HG03196 (cell line): Measurements from ENCODE around the gene FHIT.

Experiments used
- ATAC-seq: cut with Tn5 transposase; IDR thresholded peaks from one replicate; pipeline ENCODE4 v1.9.1; 2021; ENCODE audit not compliant: unreplicated experiment

The FHIT gene

DNA sequence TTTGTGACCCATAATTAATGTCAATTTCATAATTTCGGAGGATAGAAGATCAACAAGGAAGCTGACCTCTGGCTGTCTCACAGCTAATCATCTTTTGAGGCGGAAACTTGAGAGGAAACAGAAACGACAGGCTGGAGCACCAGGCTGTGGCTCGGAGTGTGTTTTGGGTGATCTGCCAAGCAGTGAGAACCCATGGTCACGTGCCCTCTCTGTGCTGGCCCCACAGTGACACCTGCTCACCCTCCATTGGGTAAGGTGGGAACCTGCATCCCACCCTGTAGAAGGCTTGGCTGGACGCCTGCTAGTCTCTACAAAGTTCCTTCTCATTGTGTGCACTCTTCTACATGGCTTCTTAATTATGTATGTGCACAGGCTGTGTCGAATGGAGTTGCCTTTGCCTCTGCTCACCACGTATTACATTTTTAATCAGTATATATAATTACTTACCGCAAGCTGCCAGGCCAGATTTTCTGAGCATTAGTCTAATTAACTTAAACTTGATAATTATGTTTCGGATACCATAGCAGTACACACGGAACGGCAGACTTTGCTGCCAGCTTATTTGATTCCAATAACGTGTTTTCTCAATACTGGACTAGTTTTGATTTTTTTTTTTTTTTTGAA is 1482.0 kb downstream of the FHIT start:
- no peak for ATAC-seq

DNA sequence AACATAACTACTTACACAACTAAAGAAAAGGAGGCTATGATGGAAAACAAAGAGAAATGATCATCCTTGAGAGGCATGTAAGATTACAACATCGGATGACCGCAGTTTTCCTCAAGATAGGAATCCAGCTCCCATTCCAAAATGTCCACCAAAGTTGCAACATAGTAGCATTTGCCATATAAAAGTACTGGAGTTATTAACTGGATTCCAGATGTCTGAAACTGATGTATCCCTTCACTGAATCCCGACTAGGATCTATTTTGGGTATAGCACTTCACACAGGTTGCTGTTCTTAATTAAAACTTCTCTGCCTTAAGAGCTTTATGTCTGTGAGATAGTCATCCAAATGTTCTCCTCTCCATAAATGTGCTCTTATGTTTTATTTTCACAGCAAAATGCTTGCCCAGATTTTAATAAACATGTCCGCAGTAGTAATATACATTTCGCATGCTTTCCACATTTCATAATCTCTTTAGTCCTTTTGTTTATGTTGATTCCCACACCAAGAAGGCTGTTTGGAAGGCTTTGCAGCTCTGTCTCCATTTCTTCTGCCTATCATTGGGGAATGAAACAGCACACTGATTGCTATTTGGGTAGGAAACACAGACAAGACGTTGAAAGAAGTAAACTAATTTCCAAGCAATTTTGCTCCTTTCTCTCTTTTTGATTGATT is 1484.9 kb downstream of the FHIT start:
- ATAC-seq: no peak

DNA sequence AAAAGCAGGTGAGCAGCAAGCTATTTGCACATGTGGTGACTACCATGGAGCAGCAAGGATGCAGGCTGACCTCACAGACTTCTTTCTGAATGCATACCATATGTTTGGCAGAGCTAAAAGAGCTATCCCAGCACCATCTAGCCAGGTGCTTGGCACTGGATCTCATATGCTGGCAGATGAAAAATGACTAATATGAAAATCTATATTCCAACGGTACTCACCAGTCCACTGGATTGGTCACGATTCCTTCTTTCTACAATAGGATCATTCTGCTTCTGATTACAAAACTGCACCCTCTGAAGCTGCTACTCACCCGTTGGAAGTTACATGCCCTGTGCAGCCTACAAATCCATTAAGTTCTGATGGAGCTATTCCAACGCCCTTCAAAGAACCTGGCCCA is 1487.1 kb downstream of the FHIT start:
- ATAC-seq: no peak

DNA sequence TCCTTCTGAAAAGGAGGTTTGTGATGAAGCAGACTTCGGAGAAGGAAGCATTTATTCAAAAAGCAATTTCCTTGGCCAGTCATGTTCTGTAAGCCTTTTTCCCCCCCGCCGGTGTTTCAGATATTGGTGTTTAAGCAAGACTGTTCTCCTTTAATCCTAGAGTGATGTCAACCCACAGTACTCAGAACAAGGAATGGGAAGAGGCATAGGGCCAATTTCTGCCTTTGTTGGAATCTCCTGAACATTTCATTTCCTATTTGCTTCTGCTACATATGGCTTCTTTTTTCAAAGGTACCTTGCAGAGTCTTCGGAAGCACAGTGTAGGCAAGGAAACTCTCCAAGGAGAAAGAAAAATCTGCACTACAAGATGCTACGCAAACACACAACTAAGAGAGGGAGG is 1488.3 kb downstream of the FHIT start:
- no peak for ATAC-seq

DNA sequence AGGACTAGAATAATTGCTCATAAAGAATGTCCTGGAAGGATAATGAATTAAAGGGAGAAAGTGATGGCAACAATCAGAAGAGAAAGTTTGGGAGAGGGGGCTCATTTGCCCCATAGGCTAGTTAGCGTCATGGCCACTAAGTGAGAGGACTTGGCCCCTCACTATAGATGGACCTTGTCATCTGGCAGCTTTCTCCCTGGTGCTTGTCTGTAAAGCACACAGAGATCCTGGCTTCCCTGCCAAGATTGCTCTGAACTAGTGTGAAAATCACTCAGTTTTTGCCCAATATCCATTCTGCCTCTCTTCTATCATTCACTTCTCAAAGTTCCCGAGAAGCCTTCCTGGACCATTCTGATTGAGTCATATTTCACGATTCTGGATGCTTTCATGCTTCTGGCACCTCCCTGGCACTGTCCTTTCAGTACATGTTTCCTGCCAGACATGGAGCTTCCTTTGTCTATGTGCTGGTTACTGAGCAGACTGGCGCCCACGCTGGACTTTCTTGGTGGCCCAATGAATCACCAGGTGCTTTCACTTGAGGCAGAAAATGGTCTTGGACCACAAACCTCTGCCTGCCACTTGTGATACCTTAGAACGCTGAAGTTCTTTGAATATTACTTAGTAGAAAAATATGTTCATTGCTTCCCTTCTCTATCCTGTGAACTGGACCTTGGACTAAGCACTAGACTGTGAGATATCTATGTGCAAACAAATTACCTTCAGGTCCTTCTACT is 1491.8 kb downstream of the FHIT start:
- no peak for ATAC-seq

DNA sequence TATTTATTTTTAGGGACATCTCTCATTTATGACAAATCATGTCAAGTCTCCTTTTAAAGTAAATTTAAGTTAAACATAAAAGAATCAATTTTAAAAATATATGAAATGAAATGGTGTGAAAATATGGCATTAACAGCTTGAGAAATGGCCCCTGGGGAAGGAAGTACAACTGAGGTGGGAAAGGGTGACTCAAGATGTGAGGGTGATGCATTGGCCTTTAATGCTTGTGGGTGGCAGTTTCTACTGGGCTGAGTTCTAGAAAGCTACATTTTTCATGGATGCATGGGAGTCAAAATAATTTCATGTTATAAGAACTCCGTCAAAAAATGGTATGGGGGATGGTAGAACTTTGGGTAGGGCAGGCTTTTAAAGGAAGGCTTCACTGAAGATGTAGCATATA is 1492.6 kb downstream of the FHIT start:
- no peak for ATAC-seq

DNA sequence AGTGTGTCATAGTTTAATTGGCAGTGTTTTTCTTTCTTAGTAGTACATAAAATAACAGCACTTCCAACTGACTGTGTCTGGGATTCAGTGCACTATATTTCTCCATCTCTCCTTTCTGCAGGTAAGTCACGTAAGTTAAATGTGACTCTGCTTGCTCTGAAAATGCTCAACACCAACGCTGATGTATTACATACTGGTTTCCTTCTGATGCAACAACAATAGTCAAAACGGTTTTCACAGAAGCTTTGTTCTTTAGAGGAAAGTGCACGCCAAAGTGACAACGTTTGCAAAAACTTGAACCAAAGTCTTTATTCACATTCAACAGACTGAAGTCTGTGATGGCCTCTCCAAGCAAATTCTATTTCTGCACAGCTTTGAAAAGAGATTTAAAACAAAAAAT is 1494.3 kb downstream of the FHIT start:
- ATAC-seq: no peak

DNA sequence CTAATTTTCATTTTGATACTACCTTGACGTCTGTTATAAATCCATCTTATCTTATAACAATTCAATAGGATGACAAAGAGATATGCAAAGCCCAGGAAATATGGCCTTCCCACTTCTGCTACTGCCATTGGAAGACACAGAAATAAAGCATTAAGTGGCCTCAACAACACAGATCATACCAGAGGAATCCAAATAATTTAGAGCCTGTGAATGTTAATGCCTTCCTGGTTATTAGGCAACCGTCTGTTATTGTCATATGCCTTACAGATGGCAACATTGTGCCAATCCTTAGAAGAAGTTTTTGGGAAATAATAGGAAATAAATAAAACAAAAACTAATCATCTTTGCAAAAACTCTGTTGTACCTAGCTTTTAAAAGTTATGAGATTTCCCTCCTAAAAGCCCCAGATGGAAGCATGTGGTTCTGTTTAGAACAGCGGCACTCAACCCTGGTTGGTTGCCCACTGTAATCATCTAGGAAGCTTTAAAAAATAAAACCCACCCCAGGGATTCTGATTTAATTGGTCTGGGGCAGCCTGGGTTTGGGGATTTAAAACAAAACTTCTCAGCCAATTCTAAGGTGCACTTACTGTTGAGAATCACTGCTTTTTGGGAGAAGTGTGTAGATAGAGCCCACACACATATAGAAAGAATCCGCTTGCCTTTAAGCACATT is 1496.7 kb downstream of the FHIT start:
- no peak for ATAC-seq

DNA sequence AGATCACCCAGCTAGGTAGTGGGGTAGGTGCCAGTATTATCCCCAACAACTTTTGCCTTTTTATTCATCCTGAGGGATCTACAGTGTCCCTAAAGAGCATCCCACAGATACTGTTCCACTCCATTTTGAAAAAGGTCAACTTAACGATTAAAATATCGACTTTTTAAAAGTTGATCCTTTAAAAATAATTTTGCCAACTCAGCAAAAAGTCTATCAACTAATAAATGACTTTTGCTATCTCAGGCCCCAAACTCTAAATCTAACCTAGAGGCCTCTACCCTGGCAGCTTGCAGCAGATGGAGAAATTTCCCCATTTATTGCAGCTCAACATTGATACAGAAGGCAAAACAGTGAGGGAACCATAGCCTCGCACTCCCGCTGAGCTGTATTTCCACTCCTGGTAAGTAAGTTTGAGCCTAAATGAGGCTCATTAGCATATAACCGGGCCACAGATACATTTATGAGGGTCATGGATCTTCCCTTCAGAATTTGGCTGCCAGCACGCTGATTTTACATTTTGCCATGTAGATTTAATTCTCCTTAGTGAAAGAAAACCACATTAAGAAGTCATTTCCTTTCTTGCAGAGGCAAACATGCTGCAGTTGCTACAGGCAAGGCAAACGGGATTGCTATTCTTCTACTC is 1497.3 kb downstream of the FHIT start:
- ATAC-seq: no peak

DNA sequence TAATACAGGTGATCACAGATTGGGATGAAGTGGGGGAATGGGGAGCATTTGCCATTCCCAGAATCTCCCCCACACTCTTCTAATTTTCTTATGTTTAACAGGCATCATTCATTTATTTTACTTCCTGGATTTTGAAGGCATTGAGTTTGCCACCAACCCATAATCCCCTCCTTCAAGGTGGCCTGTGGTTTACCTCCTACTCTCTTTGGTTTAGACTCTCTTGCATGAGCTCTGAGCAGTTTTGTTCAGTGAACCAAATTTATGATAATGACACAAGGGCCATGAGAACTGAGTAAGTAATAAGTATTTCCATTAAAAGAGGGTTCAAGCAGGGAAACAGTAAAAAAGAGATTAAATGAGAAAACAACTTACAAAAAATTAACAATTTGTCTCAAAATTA is 1498.3 kb downstream of the FHIT start:
- no peak for ATAC-seq

DNA sequence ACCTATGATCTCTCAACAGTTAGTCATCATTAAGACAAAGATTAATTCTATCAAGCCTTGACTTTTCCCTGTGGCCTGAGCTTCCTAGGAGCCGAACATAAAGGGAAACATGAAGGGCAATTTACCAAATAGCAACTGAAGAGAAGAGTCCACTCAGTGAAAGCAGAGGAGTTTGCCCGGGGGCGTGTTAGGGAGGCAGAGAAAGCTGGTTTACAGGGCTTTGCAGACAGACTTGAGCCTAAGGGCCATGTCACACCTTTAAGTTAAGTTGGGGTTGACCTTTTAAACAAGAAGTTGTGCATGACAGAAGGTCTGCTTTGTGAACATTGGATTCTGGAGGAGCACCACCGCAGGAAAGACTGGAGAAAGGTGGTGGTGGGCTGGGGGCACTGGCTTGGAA is 1499.6 kb downstream of the FHIT start:
- no peak for ATAC-seq

DNA sequence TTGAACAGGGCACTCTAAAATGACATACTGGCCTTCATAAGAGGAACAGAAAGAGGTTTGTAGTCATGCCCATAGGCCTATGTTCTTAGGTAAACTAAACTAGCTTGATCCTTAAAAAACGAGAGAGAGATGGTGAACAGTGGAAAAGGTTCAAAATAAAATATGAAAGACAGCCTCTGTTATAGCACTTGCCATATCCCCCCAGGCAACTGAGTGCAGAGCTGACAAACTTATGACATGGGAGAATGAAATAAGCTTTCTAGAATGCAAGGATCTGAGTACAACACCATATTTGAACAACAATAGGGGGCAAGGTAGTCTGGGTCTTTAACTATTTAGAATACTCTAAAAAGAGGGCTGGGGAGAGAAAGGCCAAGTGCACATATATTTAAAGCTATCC is 1500.9 kb downstream of the FHIT start:
- ATAC-seq: no peak

DNA sequence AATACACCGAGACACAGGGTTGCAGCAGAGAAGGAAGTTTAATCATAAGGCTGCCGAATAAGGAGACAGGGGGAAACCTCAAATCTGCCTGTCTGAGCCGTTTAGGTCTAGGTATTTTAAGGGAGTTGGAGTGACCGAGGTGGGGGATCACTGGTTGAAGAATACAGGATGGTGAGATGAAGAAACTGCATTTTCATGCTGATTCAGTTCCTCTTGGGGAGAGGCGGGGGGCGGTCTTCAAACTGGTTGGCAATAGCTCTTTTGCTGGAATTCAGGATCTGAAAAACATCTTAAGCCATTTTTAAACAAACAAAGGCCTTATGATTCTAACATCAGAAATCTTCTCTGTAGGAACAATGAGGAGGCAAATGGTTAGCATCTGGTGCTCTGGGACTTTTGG is 1502.0 kb downstream of the FHIT start:
- no peak for ATAC-seq

DNA sequence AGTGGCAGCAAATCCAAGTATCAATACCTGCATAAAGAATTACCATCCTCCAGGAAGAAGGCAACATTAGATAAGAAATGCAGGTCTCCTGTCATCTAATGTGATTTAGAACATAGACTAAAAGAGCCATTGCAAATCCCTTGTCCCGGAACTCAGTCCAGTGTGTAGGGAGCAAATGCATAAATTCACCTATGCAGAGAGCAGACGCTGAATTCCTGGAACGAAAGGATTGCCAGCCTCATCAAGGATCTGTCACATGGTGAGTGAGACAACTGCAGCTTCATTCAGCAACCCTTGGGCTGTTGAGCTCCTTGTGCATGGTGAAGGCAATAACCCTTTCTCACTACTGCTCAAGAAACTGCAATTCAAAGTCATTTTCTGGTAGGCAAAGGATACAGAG is 1504.7 kb downstream of the FHIT start:
- ATAC-seq: no peak

DNA sequence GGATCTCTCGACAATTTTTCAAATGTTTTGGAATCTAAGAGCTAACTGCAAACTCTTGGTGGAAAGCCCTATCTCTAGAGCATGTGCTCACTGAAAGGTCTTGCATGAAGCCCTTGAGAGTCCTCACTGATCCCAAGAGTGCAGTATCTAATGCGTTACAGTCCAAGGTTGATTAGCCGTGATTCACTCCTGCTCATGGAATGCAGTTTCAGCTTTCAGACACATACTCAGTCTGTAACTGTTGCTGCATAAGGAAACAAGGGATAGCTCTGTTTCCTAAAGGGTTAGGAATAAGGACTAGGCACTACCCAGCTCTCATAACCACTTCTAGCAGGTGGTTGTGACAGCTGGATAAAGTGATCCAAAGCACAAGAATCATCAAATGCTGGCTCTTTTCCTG is 1514.0 kb downstream of the FHIT start:
- no peak for ATAC-seq

DNA sequence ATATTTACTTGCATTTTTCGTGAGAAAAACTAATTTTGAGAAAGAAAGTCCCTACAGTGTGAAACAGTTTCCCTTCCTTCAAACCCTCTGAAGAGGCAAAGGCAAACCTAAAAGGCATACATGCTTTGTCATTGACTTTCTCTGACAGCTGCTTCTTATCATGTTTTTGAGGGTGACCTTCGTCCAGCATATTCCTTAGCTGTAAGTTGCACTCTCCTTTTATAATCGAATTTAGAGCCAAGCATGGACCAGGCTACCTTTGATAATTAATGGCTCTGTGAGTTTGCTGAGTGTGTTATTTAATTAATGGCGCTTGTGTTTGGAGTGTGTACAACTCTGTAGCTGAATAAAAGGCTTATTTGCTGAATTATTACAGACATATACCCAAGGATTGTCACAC is 1517.2 kb downstream of the FHIT start:
- no peak for ATAC-seq

DNA sequence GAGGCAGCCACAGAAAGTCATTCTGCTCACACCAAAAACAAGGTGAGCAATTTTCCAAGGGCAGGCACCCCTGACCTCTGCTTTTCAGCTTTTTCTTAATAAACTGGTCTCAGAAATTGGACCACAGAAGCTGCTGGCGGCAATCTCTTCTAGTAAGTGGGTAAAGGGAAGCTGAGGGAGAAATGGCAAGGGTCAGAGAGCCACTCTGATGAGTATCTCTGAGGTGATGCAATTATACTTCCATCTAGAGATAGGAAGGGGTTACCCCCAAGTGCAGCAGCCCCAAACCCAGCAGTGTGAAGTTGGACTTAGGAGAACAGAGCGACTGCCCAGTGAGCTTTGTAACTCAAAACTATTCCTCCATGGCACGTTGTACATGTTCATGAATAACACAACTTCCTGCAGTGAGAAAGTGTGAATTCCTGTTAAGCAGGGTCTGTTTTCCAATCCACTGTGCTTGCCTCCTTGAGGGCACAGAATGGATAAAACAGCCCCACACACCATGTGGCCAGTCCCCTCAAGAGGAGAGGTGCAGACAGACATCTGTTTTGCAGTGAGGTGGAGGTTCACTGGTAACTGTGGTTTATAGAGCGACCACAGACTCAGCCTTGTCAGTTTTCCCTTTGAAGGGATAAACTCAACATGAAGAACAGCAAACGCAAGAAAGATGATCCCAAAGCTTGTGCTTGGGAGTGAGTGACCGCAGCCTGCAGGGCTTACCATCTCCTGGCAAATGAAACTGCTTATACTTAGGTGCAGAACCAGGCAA is 1518.0 kb downstream of the FHIT start:
- ATAC-seq: no peak

DNA sequence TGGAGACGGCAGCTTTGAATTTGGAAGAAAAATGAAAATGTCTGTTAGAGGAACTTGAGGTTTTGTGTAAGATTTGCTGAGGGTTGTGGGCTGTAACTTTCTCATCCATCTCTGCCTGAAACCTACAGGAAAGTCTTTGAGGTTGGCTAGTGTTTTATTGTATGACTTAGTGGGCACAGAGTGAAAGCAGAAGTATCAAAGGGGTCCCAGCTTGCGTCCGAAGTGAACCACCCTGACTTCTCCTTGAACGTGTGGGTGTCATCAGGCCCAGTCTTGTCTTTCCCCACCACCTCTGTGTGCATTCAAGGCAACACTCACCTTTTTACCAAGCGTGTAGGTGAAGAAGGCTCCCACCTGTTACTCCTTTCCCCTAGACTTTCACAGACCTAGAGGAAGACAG is 1519.3 kb downstream of the FHIT start:
- no peak for ATAC-seq

DNA sequence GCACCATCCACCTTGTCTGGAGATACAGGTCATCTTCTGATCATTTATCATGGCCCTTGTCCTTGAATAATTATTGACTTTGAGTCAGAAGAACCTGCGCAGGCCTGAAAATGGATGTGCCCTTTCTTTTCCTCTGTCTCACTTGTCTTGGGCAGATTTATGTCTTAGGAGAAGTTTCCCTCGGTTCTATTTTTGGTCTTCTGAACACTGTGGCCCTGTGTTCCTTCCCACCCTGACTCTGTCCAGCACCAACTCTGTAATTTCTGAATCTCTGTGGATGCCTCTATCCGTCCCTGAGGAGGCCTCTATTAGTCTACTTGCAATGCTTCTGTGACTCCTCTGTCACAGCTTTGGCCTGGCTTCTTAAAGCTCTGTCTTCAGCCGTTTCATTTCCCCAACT is 1520.7 kb downstream of the FHIT start:
- ATAC-seq: no peak

DNA sequence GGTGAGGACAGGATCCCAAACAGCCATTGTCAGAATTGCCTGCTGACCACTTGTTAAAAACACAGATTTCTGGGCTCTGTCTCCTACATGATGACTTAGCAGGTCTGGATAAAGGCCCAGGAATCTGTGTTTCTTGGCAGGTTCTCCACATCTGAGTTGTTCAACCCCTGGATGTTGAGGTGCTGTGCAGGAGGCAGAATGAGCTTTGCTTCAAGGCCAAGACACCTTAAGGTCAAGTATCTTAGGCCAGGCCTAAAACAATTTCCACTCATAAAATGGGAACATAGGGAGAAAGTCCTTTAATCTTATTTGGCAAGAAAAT is 1522.7 kb downstream of the FHIT start:
- ATAC-seq: no peak
